HG03565 (cell line): Measurements from ENCODE around the gene ATG4B.

Source experiments
- ATAC-seq: cut with Tn5 transposase; IDR thresholded peaks from one replicate; pipeline ENCODE4 v1.9.1; 2021; ENCODE audit warnings: mild to moderate bottlenecking, moderate library complexity; ENCODE audit not compliant: unreplicated experiment

Gene ATG4B

GRCh38 chr2:241637795-241638660 lies 535 bp downstream of the ATG4B start:
- ATAC-seq, result peak; percentile 11

GRCh38 chr2:241638940-241639339 lies 1.4 kb downstream of the ATG4B start:
- ATAC-seq, result no peak

GRCh38 chr2:241639385-241639784 lies 1.9 kb downstream of the ATG4B start:
- ATAC-seq, result no peak

GRCh38 chr2:241640165-241640795 lies 2.8 kb downstream of the ATG4B start:
- no peak for ATAC-seq

- ATAC-seq, result no peak
These were observed 4.1 kb downstream of the ATG4B start for GRCh38 chr2:241641631-241642030.

GRCh38 chr2:241645056-241645914 lies 7.8 kb downstream of the ATG4B start:
- ATAC-seq, result no peak

- ATAC-seq, result no peak
These were observed 8.6 kb downstream of the ATG4B start for GRCh38 chr2:241645915-241646645.

GRCh38 chr2:241648453-241648852 lies 11.0 kb downstream of the ATG4B start:
- ATAC-seq, result no peak

GRCh38 chr2:241649404-241649803 lies 11.9 kb downstream of the ATG4B start:
- no peak for ATAC-seq

- no peak for ATAC-seq
These were observed 12.4 kb downstream of the ATG4B start for GRCh38 chr2:241649927-241650326.

- ATAC-seq, result no peak
These were observed 14.6 kb downstream of the ATG4B start for GRCh38 chr2:241652142-241652541.

GRCh38 chr2:241652722-241653121 lies 15.2 kb downstream of the ATG4B start:
- no peak for ATAC-seq

- ATAC-seq, result no peak
These were observed 15.8 kb downstream of the ATG4B start for GRCh38 chr2:241653210-241653750.

- no peak for ATAC-seq
These were observed 17.1 kb downstream of the ATG4B start for GRCh38 chr2:241654551-241654950.

GRCh38 chr2:241655516-241656189 lies 18.2 kb downstream of the ATG4B start:
- ATAC-seq, result no peak

- no peak for ATAC-seq
These were observed 18.8 kb downstream of the ATG4B start for GRCh38 chr2:241656190-241656741.

GRCh38 chr2:241657786-241658254 lies 20.3 kb downstream of the ATG4B start:
- ATAC-seq, result no peak

- ATAC-seq, result no peak
These were observed 20.8 kb downstream of the ATG4B start for GRCh38 chr2:241658296-241658695.

GRCh38 chr2:241659150-241659739 lies 21.8 kb downstream of the ATG4B start:
- ATAC-seq, result no peak
